HepG2 (cell line): ENCODE results near the gene MUTYH. TPM values are rescaled to one million over a fixed set of nuclear protein-coding genes. Genes with fewer than 3 reads are reported as not detected.

Experiments
- ATAC-seq: fragments of 200-7000 bp; cut with Tn5 transposase; 3 replicates; pipeline ENCODE4 v1.9.1; 2020; ENCODE audit warnings: mild to moderate bottlenecking, moderate library complexity
- BruUV-seq: library from RNA; stranded (reverse); fragments of 400-500 nt; replicated peaks from 2 replicates; lab custom pipeline; 2021; lab: Mats Ljungman, UMichigan
- CTCF ChIA-PET: fragments of 300-600 bp; formaldehyde crosslinking; extraction: SDS; loops from one replicate; lab custom pipeline; 2021; ENCODE audit warnings: low total read pairs, inconsistent platforms, low intra/inter-chr PET ratio; lab: Yijun Ruan, JAX
- POLR2A ChIA-PET: fragments of 350-600 bp; sonication (Branson Sonifier 250); formaldehyde crosslinking; loops from one replicate; lab custom pipeline; 2020; ENCODE audit warnings: antibody characterized with exemption, inconsistent platforms; lab: Yijun Ruan, JAX
- DNase-seq: peaks from one replicate; pipeline ENCODE4 v3.0.0-alpha.2; 2015; ENCODE audit warnings: low spot score
- FAIRE-seq: peaks from 3 replicates; lab custom pipeline; 2011; peaks lifted over from hg19 to GRCh38; lab: Jason Lieb, UNC
- H2AFZ ChIP-seq: one replicate; pipeline ENCODE4 v1.6.1; 2011; ENCODE audit warnings: low read length, inconsistent platforms
- H3K27ac ChIP-seq: fragments of 300-600 bp; 3 replicates; pipeline ENCODE4 v1.8.0; 2011; ENCODE audit warnings: mixed run types, mild to moderate bottlenecking, mixed read lengths, low read length, inconsistent platforms; ENCODE audit not compliant: insufficient read depth; ENCODE audit errors: extremely low read length
- H3K27me3 ChIP-seq, 2 experiments: fragments of 200-600 bp in 1 of 2; 2 replicates in 1 of 2; 3 replicates in 1 of 2; pipeline versions ENCODE4 v1.6.0 to v1.8.0; 2011; ENCODE audit warnings: low read length in 2 of 2, mild to moderate bottlenecking in 2 of 2, moderate library complexity in 2 of 2, inconsistent platforms in 1 of 2; ENCODE audit not compliant: insufficient read depth in 2 of 2, control insufficient read depth in 1 of 2
- H3K36me3 ChIP-seq, 2 experiments: fragments of 200-600 bp in 1 of 2; replicated peaks in 1 of 2; 2 replicates in 1 of 2; 3 replicates in 1 of 2; pipeline versions ENCODE4 v1.5.1 to v1.8.0; 2011; ENCODE audit warnings: low read length in 2 of 2, inconsistent platforms in 1 of 2; ENCODE audit not compliant: insufficient read depth in 2 of 2, control insufficient read depth in 1 of 2
- H3K4me1 ChIP-seq: 2 replicates; pipeline ENCODE4 v1.5.1; 2012; ENCODE audit warnings: low read length, inconsistent platforms; ENCODE audit not compliant: insufficient read depth
- H3K4me2 ChIP-seq: 2 replicates; pipeline ENCODE4 v1.6.0; 2011; ENCODE audit warnings: low read depth, low read length, inconsistent platforms
- H3K4me3 ChIP-seq, 3 experiments: fragments of 200-600 bp in 1 of 3; sonication (generic), shearing (Covaris generic) in 1 of 3; replicated peaks in 1 of 3; 2 replicates each; pipeline ENCODE4 v1.5.1; 2011 to 2016; ENCODE audit warnings: low read length in 3 of 3, inconsistent platforms in 2 of 3, low read depth in 2 of 3, mild to moderate bottlenecking in 2 of 3, control low read depth in 1 of 3, mixed read lengths in 1 of 3; ENCODE audit not compliant: insufficient read depth in 1 of 3
- H3K79me2 ChIP-seq: one replicate; pipeline ENCODE4 v1.6.1; 2011; ENCODE audit warnings: low read length, inconsistent platforms; ENCODE audit not compliant: insufficient read depth
- H3K9ac ChIP-seq: 2 replicates; pipeline ENCODE4 v1.6.0; 2011; ENCODE audit warnings: mild to moderate bottlenecking, low read depth, low read length, inconsistent platforms; ENCODE audit not compliant: insufficient read depth
- H3K9me3 ChIP-seq: 2 replicates; pipeline ENCODE4 v1.5.1; 2012; ENCODE audit warnings: mild to moderate bottlenecking, low read length
- H4K20me1 ChIP-seq: 2 replicates; pipeline ENCODE4 v1.6.0; 2011; ENCODE audit warnings: inconsistent platforms, mild to moderate bottlenecking, low read length, moderate library complexity; ENCODE audit not compliant: insufficient read depth
- E2F1 ChIP-seq: sonication (generic); formaldehyde crosslinking; IDR thresholded peaks from 2 replicates; pipeline ENCODE4 v1.5.0; 2020; ENCODE audit warnings: missing genetic modification reagents
- GATAD2A ChIP-seq: IDR thresholded peaks from 2 replicates; pipeline ENCODE4 v1.6.1; 2016
- GFI1 ChIP-seq: sonication (generic); formaldehyde crosslinking; IDR thresholded peaks from 2 replicates; pipeline ENCODE4 v1.5.0; 2020; ENCODE audit warnings: missing genetic modification reagents, mild to moderate bottlenecking, borderline replicate concordance
- RFXANK ChIP-seq: IDR thresholded peaks from 2 replicates; pipeline ENCODE4 v1.6.1; 2016
- THRA ChIP-seq: sonication (generic); formaldehyde crosslinking; IDR thresholded peaks from 2 replicates; pipeline ENCODE4 v1.4.0; 2020; ENCODE audit warnings: missing genetic modification reagents, borderline replicate concordance
- UBTF ChIP-seq: sonication (generic); formaldehyde crosslinking; IDR thresholded peaks from 2 replicates; pipeline ENCODE4 v1.4.0; 2020; ENCODE audit warnings: mild to moderate bottlenecking, missing genetic modification reagents
- ZNF282 ChIP-seq: fragments of 450-650 bp; IDR thresholded peaks from 2 replicates; pipeline ENCODE4 v1.6.1; 2018; ENCODE audit not compliant: partially characterized antibody
- ZNF709 ChIP-seq: sonication (generic); formaldehyde crosslinking; IDR thresholded peaks from 2 replicates; pipeline ENCODE4 v1.5.0; 2020; ENCODE audit warnings: mild to moderate bottlenecking, missing genetic modification reagents
- WGBS: methylation state at CpG from one replicate; pipeline ENCODE4 v1.1.6; 2017; ENCODE audit warnings: low lambda C conversion rate; 5-methylcytosine and 5-hydroxymethylcytosine counted together
- in situ Hi-C: cut with HindIII; loops from 2 replicates; pipeline ENCODE4 v1.10.0; 2017; ENCODE audit warnings: low pct_unique_long_range_greater_than_20kb; ENCODE audit not compliant: extremely low pct_ligation_motif_present
- intact Hi-C: fragments of 100-400 bp; cut with micrococcal nuclease; formaldehyde crosslinking; loops from one replicate; pipeline ENCODE4 v1.10.0; 2022; ENCODE audit not compliant: unreplicated experiment
- polyA plus RNA-seq, 8 experiments: library from polyadenylated mRNA; depleted of rRNA in 3 of 8; stranded (reverse) in 7 of 8; unstranded in 1 of 8; fragments of >200 nt; fragmentation: Illumina TruSeq in 4 of 8; extraction: Trizol in 4 of 8; gene quantifications; 2 replicates each; pipeline versions ENCODE4 v1.2.1 to v1.2.3, GENCODE V29; 2011 to 2016; ENCODE audit warnings: low read depth in 4 of 8, missing spikeins in 1 of 8, mixed read lengths in 1 of 8; ENCODE audit not compliant: insufficient read depth in 1 of 8
- total RNA-seq, 5 experiments: library from RNA; depleted of rRNA; stranded (reverse); fragments of >200 nt; fragmentation: Illumina TruSeq; extraction: Trizol; gene quantifications; 2 replicates each; pipeline ENCODE4 v1.2.3, GENCODE V29; 2016; ENCODE audit warnings: low read depth in 1 of 5

Gene MUTYH
- total and polyA plus RNA-seq, 2 of the 13 experiments (the other 11 are each of a cell fraction or from before 2014, with no cell fraction given): 16.3 to 17.1 TPM

- Histone ChIP-seq H4K20me1 (no peaks in the 10 kb centered on the region), H3K4me3 (no peak overlapping the region), H3K79me2 (no peaks in the 10 kb centered on the region), H3K27ac (no peak overlapping the region), H3K4me2 (no peak overlapping the region), H2AFZ (no peak overlapping the region), H3K9ac (no peak overlapping the region), H3K4me1 (peaks cover 70% of the 10 kb centered on the region), H3K27me3 (no peaks in the 10 kb centered on the region), H3K9me3 (no peaks in the 10 kb centered on the region), H3K36me3 (no peaks in the 10 kb centered on the region)
- no peak for DNase-seq
- intact Hi-C loops (no loop called here), in situ Hi-C loops (no loop called here)
- FAIRE-seq: no peak
- WGBS: 89% methylated on average over 1 of the region's 1 CpG
- ATAC-seq: no peak
- BruUV-seq: no TSS peak
- CTCF ChIA-PET: interaction anchor here (1.3 to 1.9 kb wide), 3 partner anchors 234 to 285 kb away, joined by 3 to 24 read pairs (median 20); no protein-coding TSS in a partner anchor
- POLR2A ChIA-PET: interaction anchor here (1.7 to 10.2 kb wide), 3 partner anchors 92 to 480 kb away, joined by 6 to 231 read pairs (median 8); partner anchors contain the start of genes HECTD3 and UROD
- TF ChIP-seq GFI1 (CRISPR knock-in tag): no peak
- no peak for TF ChIP-seq E2F1 (CRISPR knock-in tag)
- TF ChIP-seq RFXANK: no peak
- no peak for TF ChIP-seq ZNF282
- no peak for TF ChIP-seq ZNF709 (CRISPR knock-in tag)
- no peak for TF ChIP-seq THRA
- TF ChIP-seq GATAD2A: no peak
- no peak for TF ChIP-seq UBTF (CRISPR knock-in tag)
Measured at GRCh38 chr1:45299296-45299695, 40.9 kb downstream of the MUTYH start.
